Measurements from ENCODE around the gene SETD3.
"Not testable (repeated sequence)": the region's sequence is repeated elsewhere in the genome, so short reads cannot be mapped to it uniquely, and the experiment has no call there.

The SETD3 gene

DNA sequence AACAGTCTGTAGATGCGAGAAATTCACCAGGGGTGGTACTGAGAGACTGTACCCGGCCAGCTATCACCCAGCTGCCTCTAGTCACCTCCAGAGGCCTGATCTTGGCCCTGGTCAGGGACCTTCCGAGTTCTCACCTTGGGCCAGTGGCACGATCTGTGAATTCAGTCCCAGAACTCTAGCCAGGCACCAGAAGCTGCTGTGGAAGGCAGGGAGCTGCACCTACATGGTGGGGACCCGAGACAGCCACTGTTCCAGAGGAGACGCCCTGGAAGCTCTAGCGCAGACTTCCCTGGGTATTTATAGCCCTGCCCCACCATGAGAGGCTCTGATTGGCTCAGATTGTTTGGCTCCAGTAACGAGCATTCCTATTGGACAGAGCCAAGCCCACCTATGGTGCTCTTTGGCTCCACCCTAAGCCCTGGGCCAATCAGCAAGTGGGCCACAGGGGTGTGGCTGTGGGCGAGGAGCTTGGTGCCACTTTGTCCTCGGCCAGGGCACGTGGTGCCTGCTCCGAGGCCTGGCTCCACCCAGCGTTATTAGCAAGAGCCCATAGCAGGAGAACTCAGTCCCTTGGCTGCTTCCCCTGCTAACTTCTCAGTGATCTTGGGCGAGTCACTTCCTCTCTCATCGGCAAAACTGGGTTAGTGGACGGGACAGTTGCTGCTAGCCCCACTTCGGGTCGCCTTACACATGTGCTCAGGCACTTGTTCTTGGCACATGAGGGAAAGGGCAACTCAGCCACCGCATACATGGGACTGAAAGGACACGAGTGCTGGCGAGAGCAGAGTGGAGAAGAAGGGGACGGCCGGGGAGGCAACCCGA lies 119.7 kb downstream of the SETD3 start:
- DNase-seq (ENCODE audit: low spot score) = no peak

DNA sequence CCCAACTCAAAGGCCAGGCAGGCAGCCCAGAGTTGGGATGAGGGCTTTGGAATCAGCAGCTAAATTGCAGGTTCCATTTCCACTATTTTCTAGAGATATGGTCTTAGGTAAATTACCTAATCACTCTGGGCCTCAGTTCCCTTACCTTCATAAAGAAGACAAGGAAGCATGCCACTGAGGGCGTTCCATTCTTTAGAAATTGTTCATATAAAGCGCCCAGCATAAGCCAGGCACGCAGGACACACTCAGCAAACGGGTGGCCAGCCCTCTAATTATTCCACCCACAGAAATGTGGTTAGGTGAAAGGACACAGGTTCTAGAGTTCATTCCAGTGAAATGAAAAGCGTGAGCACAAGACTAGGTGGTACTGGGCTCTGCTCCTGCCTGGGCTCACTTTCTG lies 120.8 kb downstream of the SETD3 start:
- DNase-seq (ENCODE audit: low spot score) = no peak

DNA sequence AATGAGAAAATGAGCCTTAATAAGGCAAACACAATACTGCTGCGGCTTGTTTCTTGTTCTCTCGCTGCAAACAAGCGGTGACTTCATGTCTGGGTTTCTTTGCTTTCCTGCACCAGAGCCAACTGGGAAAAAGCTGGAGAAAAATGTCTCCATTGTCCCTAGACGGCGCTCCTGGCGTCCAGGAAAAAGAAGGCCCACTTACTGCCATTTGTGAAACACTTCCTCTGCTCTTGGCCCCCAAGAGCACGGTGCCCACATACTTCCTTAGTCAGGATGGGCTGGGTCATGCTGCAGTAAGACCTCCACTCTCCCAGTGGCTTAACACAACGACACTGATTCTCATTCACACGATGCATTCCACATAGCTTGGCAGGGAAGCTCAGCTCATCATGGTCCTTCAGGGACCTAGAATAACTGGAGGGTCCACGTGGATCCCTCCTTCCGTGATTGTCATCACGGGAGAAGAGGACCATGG lies 122.7 kb downstream of the SETD3 start:
- no peak for DNase-seq (ENCODE audit: low spot score)

DNA sequence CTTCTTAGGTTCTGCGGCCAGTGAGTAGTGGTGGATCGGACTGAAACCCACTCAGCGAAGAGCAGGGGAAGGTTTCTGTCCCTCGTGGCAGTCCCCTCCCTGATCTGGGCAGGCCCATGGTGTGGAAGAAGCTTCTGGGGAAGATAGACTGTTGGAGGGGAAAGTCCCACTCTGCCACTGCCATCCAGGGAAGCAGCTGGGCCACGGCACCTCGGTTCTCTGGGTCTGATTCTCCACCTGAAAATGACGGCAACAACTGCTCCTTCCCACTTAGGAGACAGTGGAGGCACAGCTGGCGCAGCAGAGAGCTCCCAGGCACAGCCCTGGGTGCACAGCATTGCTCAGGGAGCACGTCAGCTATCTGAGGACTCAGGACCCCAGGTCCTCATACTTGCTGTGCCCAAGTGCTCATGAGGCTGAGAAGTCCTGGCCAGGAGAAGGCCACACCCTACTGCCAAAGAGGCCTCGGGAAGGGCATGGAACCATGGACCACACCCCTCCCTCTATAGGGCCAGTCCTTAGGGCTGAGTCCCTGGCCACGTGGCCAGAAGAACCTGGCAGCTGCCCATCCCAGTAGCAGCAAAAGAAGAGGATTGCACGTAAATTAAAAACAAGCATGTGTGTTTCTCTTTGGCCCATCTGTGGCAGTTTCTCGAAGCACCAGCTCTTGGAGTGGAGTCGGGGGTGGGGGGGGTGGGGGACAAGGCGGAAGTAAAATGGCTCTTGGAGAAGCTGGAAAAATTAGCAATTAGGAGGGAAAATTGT lies 123.3 kb downstream of the SETD3 start:
- DNase-seq (ENCODE audit: low spot score) = no peak

DNA sequence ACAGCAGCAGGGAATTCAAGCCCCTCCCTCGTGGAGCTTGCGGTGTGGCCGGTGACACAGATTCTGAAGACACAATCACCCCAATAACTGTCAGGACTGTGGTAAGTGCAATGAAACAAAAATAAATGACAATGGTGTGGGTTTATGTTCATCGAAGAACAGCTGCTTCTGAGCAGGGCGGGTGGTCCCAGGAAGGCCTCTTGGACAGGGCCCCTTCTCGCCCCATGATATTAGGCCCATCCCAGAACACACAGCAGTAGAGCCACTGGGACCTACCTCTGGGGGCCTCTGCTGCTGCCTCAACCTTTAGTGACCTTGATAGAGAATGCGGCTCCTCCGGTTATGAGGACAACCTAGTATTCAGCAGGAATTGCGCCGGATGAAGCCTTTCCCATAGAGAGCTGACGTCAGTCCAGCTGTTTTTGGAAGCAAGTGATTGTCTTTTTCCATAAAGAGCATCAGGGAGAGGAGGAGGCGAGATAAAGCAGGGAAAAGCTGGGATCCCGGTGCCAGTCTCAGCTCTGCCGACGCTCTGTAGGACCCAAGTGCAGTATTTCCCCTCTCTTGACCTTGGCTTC lies 124.5 kb downstream of the SETD3 start:
- DNase-seq (ENCODE audit: low spot score) = no peak

DNA sequence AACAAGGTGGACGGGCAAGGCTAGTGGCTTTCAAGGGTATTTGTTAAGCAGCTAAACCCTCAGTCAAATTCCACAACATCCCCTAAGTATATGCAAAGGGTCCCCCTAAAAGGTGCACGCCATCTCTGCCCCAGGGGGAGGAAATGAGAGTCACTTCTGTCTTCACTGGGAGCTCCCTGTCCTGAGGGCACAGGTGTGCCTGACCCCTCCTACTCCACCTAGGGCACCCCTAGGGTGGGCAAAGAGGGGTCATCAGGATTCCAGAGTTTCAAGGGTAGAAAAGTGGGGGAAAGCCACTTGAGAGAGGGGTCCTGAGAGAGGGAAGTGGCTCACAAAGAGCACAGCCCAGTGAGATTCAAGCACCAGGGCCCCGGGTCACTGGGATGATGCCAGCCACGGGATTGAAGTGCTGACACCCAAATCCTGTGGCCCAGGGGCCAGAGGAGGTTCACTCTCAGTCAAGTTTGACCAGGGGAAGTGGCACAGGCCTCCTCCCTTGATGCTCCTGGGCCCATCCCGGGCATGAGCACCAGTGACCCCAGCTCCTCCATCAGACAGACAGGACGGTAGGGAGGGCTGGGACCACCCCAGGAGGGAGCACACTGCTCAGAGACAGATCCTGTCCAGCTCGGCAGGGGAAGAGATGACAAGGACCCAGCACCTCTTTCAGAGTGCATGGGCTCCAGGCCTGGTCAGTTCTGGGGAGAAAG lies 126.3 kb downstream of the SETD3 start:
- no peak for DNase-seq (ENCODE audit: low spot score)

DNA sequence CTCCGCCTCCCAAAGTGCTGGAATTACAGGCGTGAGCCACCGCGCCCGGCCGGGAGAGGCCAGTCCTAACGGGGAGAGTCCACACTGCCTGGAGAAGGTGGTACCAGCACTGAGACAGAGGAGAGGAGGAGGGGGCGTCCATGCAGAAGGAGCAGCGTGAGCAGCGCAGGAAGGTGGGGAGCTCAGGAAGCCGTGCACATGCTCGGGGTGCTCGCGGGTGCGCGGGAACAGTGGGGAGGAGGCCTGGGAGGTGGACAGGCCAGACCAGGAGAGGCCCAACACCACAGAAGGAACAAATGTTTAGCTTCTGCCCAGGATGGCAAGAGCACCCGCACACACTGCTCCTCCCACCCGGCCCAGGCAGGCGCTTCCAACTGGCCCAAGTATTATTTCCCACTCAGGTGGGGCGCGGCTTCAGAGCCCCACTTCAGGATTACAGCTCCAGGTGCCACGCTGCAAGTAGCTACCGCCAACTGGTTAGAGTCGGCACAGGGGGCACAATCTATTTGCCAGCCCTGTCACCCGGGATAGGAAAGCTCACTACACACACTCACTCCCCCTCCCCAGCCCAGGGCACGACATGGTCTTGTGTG lies 127.9 kb downstream of the SETD3 start:
- no peak for DNase-seq (ENCODE audit: low spot score)

DNA sequence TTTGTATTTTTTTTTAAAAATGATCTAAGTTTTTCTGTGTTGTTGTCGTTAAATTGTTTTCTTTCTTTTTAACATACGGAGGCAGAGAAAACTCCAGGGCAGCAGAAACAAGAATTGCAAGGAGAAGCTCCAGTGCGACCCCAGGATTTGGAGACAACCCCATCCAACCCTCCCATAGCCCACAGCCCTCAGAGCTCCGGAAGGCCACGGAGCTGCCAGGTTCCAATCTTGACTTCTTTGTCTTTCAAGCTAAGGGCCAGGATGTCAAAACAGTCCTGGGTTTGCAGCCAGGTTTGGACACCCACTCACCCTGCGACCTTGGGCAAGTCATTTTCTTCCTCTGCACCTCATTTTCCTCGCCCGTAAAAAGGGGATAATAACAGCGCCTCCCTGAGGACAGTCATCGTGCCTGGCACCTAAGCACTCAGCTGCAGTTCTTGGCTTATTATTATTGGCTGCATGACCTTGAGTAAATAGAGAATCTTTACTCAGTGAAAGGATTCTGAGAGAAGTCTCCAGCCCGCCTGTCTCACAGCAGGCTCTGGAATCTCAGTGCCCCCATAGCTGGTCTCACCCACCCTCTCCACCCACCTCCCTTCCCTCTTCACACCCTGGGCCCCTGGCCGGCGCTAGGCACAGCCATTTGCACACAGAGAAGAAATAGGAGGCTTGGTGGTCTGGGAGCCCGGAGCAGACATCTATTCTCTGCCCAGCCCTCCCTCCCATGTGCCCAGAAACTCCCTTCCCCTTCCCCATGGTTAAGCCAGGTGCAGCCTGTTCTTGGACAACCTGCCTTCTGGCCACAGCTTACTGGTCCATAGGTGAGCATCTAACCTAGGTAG lies 129.3 kb downstream of the SETD3 start:
- DNase-seq (ENCODE audit: low spot score) = no peak

DNA sequence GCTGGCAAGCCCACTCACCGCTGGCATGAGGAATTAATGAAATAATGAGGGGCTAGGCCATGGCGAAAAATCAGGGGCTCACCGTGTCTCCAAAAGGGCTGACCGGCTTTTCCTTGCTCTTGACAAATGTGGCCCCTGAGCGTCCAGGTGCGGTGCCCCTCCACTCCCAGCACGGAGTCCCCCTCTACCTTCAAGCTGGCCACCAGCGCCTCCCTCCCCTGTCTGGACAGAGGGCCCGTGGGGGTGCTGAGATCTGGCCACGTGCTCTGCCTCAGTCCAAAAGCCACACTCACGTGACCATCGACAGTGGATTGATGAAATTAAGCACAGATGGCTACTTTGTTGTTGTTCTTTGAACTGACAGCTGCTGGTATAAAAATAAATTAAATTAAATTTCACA lies 129.9 kb downstream of the SETD3 start:
- DNase-seq (ENCODE audit: low spot score) = no peak

DNA sequence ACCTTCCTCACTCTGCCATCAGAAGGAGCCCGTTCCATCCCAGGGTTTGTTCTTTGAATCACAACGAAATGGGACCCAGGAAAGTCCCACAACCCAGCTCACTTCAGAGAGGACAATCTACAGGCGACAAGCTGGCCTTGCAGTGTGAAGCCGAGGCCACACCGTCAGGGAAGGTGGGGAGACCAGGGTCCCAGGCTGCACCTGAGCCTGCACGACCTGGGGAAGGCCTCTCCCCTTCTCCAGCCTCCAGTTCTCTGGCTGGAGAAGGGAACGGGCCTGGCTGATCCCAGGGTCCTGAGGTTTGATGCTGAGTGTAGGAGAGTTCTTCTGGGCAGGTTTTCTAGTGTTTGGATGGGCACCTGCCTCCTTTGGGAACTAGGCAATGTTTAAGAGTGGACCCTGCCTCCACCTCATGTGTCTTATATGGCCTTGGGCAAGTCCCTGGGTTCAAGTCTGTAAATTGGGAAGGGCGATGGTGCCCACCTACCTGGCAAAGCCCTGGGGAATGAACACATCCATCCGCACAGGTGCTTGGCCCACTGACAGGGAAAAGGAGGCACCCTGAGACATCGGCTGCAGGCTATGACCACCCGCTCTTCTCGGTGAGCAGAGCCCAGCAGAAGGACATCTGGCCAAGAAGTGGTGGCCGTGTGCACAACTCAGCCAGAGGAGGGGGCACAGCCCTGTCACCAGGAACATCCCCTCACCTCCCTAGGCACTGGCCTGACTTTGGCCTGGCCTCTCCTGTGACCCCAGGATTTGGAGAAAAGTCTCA lies 130.8 kb downstream of the SETD3 start:
- no peak for DNase-seq (ENCODE audit: low spot score)

DNA sequence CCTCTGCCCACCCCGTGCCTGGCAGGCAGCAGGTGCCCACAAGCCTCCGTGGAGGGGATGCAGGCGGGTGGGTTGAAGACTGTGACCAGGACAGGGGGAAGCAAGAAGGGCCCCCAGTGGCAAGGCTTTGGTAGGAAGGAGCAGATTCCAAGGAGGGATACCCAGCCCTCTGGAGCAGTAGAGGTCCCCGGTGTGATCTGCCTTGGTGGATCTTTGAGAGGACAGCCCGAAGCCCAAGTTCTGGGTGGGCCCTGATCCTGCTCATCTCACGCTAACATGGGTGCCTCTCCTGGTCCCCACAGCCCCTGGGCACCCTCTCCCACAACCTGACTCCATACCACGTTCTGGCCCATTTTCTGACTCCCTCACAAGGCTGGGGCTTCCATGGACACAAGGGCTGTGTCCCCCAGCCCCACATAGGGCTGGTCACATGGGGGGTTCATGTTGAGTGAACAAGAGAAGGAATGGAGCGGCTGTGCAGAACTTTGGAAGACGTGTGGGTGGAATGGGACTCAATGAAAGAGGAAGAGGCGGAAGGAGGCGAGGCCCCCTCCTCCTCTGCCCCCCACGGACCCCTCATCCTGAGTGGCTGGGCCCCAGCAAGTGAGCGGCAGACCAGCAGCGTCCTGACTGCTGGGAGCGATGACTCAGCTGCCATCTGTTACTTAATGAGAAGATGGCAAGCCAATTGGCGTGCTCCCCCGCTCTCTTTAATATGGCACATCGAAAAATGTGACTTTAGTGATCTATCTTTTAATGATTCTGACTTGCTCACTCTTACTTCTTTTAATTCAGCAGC lies 131.6 kb downstream of the SETD3 start:
- no peak for DNase-seq (ENCODE audit: low spot score)

DNA sequence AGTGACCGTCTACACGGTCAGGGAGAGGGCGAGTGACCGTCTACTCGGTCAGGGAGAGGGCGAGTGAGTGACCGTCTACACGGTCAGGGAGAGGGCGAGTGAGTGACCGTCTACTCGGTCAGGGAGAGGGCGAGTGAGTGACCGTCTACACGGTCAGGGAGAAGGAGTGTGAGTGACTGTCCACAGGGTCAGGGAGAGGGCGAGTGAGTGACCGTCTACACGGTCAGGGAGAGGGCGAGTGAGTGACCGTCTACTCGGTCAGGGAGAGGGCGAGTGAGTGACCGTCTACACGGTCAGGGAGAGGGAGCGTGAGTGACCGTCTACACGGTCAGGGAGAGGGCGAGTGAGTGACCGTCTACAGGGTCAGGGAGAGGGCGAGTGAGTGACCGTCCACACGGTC lies 132.4 kb downstream of the SETD3 start:
- DNase-seq (ENCODE audit: low spot score) = not testable (repeated sequence)

All from RKO (cell line).